WI38 (cell line): ENCODE results near the gene PTPRT.

ENCODE experiments used
- H3K4me3 ChIP-seq: 2 replicates; pipeline ENCODE4 v1.5.1; 2011; ENCODE audit warnings: low read depth, mild to moderate bottlenecking, control low read depth, low read length
- TF ChIP-seq, protein P1 (sequence below): IDR thresholded peaks from 2 replicates; pipeline ENCODE4 v1.5.1; 2012; ENCODE audit warnings: low read depth, mild to moderate bottlenecking, control low read depth, low read length

PTPRT gene

GRCh38 chr20:42074944-42075343, 1114.8 kb downstream of the PTPRT start:
- no peak overlapping the region for H3K4me3 ChIP-seq

GRCh38 chr20:42067596-42067995, 1122.1 kb downstream of the PTPRT start:
- TF ChIP-seq, protein P1, sequence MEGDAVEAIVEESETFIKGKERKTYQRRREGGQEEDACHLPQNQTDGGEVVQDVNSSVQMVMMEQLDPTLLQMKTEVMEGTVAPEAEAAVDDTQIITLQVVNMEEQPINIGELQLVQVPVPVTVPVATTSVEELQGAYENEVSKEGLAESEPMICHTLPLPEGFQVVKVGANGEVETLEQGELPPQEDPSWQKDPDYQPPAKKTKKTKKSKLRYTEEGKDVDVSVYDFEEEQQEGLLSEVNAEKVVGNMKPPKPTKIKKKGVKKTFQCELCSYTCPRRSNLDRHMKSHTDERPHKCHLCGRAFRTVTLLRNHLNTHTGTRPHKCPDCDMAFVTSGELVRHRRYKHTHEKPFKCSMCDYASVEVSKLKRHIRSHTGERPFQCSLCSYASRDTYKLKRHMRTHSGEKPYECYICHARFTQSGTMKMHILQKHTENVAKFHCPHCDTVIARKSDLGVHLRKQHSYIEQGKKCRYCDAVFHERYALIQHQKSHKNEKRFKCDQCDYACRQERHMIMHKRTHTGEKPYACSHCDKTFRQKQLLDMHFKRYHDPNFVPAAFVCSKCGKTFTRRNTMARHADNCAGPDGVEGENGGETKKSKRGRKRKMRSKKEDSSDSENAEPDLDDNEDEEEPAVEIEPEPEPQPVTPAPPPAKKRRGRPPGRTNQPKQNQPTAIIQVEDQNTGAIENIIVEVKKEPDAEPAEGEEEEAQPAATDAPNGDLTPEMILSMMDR: no peak
- no peak overlapping the region for H3K4me3 ChIP-seq

More at GRCh38 chr20:42074944-42075343, 1114.8 kb downstream of the PTPRT start:
- TF ChIP-seq, protein P1: no peak

DNA sequence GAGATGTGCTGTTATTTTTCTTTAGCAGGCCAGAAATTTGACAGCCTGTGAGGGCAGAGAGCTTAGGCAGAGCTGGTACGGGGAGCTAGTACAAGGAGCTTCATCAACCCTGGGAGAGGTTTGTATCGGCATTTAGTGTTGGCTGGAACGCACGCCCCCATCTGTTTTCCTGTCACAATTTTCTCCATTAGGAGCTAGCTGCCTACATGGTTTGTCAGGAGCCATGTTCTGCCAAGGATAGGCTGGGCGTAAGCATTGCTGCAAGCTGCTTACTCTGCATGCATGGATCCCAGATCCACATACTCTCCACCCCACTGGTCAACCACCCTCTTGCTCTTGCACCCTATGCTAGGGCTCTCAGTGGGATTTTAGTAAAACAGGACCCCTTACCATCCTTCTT, 1122.5 kb downstream of the PTPRT start:
- TF ChIP-seq, protein P1: no peak

DNA sequence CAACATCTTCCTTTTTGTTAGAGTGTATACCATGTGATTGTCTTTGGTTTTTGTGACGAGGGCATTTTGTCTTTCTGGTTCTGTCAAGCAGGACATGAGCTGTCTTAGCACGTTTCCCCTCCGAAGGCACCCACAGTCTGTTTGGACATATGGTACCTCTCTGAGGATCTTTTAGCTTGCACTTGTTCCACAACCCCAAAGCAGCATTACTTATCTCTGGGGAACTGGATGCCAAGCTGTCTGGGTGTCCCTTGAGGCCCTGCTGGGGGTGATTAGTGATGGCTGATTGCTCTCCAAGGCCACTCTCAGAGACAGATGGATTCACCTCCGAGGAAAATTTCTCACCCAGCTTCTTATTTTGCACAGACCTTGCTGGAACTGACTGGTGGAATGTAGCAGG, 1126.6 kb downstream of the PTPRT start:
- no peak overlapping the region for H3K4me3 ChIP-seq
- TF ChIP-seq, protein P1: no peak

More for the DNA sequence above, 1122.5 kb downstream of the PTPRT start:
- no peak overlapping the region for H3K4me3 ChIP-seq

GRCh38 chr20:42053350-42053749, 1136.4 kb downstream of the PTPRT start:
- TF ChIP-seq, protein P1: no peak
- H3K4me3 ChIP-seq: no peak overlapping the region

GRCh38 chr20:42051921-42052320, 1137.8 kb downstream of the PTPRT start:
- H3K4me3 ChIP-seq: no peak overlapping the region
- TF ChIP-seq, protein P1: no peak

DNA sequence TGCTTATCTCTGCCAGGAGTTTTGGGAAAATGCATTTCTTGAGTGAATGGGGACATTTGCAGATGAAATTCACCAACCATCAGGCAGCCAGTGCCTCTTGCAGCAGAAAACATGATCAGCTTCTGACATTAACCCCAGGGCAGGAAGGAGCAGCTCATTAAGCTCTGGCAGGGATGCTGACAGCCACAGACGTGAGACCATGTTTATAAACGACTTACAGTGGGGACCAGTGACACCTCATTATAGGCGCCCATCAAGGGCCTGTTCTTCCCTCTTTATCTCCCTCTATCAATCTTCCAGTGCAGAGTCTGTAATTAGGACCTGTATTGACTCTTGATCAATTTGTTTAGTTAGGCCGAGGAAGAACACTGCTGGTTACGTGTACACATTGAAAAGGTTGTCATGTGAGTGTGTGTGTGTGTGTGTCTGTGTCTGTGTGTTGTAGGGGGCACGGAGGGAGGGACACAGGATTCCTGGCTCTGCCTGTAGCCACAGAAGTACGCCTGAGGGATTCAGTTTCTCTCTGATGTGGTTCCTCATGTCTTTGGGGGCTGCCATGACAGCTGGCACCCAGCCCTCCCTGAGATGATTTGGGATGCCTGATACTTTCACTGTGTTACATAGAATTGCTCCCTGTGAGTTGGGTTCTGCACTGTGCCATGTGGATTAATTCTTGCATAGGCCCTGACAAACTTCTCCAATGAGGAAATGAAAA, 1143.2 kb downstream of the PTPRT start:
- no peak overlapping the region for H3K4me3 ChIP-seq
- TF ChIP-seq, protein P1: no peak
